ENCODE data around the gene SH2D2A.

Gene SH2D2A

GRCh38 chr1:156853761-156854160 is 37.1 kb upstream of the SH2D2A start:
- H3K4me2 ChIP-seq (ENCODE audit: low read depth, low read length, poor library complexity, severe bottlenecking): no peak overlapping the region
- H3K36me3 ChIP-seq (ENCODE audit: insufficient read depth, low read length): no peaks in the 10 kb centered on the region
- no peaks in the 10 kb centered on the region for H3K27me3 ChIP-seq (ENCODE audit: insufficient read depth, low read length, poor library complexity, severe bottlenecking)
- H3K79me2 ChIP-seq (ENCODE audit: insufficient read depth, low read length): no peaks in the 10 kb centered on the region
- no peak for TF ChIP-seq EZH2phosphoT487 (IDR thresholded peaks at IDR 0.05; ENCODE audit: borderline replicate concordance)
- TF ChIP-seq, protein P1, sequence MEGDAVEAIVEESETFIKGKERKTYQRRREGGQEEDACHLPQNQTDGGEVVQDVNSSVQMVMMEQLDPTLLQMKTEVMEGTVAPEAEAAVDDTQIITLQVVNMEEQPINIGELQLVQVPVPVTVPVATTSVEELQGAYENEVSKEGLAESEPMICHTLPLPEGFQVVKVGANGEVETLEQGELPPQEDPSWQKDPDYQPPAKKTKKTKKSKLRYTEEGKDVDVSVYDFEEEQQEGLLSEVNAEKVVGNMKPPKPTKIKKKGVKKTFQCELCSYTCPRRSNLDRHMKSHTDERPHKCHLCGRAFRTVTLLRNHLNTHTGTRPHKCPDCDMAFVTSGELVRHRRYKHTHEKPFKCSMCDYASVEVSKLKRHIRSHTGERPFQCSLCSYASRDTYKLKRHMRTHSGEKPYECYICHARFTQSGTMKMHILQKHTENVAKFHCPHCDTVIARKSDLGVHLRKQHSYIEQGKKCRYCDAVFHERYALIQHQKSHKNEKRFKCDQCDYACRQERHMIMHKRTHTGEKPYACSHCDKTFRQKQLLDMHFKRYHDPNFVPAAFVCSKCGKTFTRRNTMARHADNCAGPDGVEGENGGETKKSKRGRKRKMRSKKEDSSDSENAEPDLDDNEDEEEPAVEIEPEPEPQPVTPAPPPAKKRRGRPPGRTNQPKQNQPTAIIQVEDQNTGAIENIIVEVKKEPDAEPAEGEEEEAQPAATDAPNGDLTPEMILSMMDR (conservative IDR thresholded peaks at IDR 0.05; ENCODE audit: low read length): no peak
- H3K9me3 ChIP-seq (ENCODE audit: insufficient read depth, low read depth, low read length): no peaks in the 10 kb centered on the region
- no peaks in the 10 kb centered on the region for H3F3A ChIP-seq (ENCODE audit: low read depth)
- H3K9me2 ChIP-seq (replicated peaks; ENCODE audit: low read depth, low read length): no peaks in the 10 kb centered on the region
- no peaks in the 10 kb centered on the region for H3K4me1 ChIP-seq (ENCODE audit: insufficient read depth, low read length, poor library complexity, severe bottlenecking)
- no peak overlapping the region for H3K4me3 ChIP-seq (ENCODE audit: low read length, poor library complexity, severe bottlenecking)
- no peak overlapping the region for H2AFZ ChIP-seq (ENCODE audit: low read length)
- no peaks in the 10 kb centered on the region for H4K20me1 ChIP-seq (ENCODE audit: insufficient read depth, low read length, poor library complexity, severe bottlenecking)
- no peak overlapping the region for H3K9ac ChIP-seq (ENCODE audit: low read depth, low read length, poor library complexity, severe bottlenecking)

GRCh38 chr1:156852418-156852874 is 35.8 kb upstream of the SH2D2A start:
- Histone ChIP-seq H3K9me3 (ENCODE audit: insufficient read depth, low read depth, low read length) (no peaks in the 10 kb centered on the region), H3K4me1 (ENCODE audit: insufficient read depth, low read length, poor library complexity, severe bottlenecking) (no peaks in the 10 kb centered on the region), H3K4me2 (ENCODE audit: low read depth, low read length, poor library complexity, severe bottlenecking) (no peak overlapping the region), H3K27me3 (ENCODE audit: insufficient read depth, low read length, poor library complexity, severe bottlenecking) (no peaks in the 10 kb centered on the region), H3K4me3 (ENCODE audit: low read length, poor library complexity, severe bottlenecking) (no peak overlapping the region), H3K9me2 (replicated peaks; ENCODE audit: low read depth, low read length) (no peaks in the 10 kb centered on the region), H3K9ac (ENCODE audit: low read depth, low read length, poor library complexity, severe bottlenecking) (no peak overlapping the region), H3F3A (ENCODE audit: low read depth) (no peaks in the 10 kb centered on the region), H4K20me1 (ENCODE audit: insufficient read depth, low read length, poor library complexity, severe bottlenecking) (no peaks in the 10 kb centered on the region), H2AFZ (ENCODE audit: low read length) (no peak overlapping the region), H3K79me2 (ENCODE audit: insufficient read depth, low read length) (no peaks in the 10 kb centered on the region), H3K36me3 (ENCODE audit: insufficient read depth, low read length) (no peaks in the 10 kb centered on the region)
- TF ChIP-seq, protein P1 (conservative IDR thresholded peaks at IDR 0.05; ENCODE audit: low read length): no peak
- TF ChIP-seq EZH2phosphoT487 (IDR thresholded peaks at IDR 0.05; ENCODE audit: borderline replicate concordance): no peak

- Histone ChIP-seq H2AFZ (ENCODE audit: low read length) (no peak overlapping the region), H3K9me2 (replicated peaks; ENCODE audit: low read depth, low read length) (no peaks in the 10 kb centered on the region), H3K79me2 (ENCODE audit: insufficient read depth, low read length) (no peaks in the 10 kb centered on the region), H3K4me2 (ENCODE audit: low read depth, low read length, poor library complexity, severe bottlenecking) (no peak overlapping the region), H3K9ac (ENCODE audit: low read depth, low read length, poor library complexity, severe bottlenecking) (no peak overlapping the region), H3K36me3 (ENCODE audit: insufficient read depth, low read length) (no peaks in the 10 kb centered on the region), H3F3A (ENCODE audit: low read depth) (no peaks in the 10 kb centered on the region), H4K20me1 (ENCODE audit: insufficient read depth, low read length, poor library complexity, severe bottlenecking) (no peaks in the 10 kb centered on the region), H3K4me3 (ENCODE audit: low read length, poor library complexity, severe bottlenecking) (no peak overlapping the region), H3K4me1 (ENCODE audit: insufficient read depth, low read length, poor library complexity, severe bottlenecking) (no peaks in the 10 kb centered on the region), H3K9me3 (ENCODE audit: insufficient read depth, low read depth, low read length) (no peaks in the 10 kb centered on the region), H3K27me3 (ENCODE audit: insufficient read depth, low read length, poor library complexity, severe bottlenecking) (no peaks in the 10 kb centered on the region)
- TF ChIP-seq EZH2phosphoT487 (IDR thresholded peaks at IDR 0.05; ENCODE audit: borderline replicate concordance): no peak
- TF ChIP-seq, protein P1 (conservative IDR thresholded peaks at IDR 0.05; ENCODE audit: low read length): no peak
These were observed 35.2 kb upstream of the SH2D2A start for GRCh38 chr1:156851779-156852417.
